SK-N-SH (cell line): Measurements from ENCODE around the gene CYB561D1. TPM values are rescaled to one million over a fixed set of nuclear protein-coding genes. Genes with fewer than 3 reads are reported as not detected.

Experiments used
- CTCF ChIA-PET: fragments of 300-600, 350-600 bp; formaldehyde crosslinking; extraction: SDS; loops from one replicate; lab custom pipeline; 2021; lab: Yijun Ruan, JAX
- POLR2A ChIA-PET: fragments of 350-600 bp; sonication (Branson Sonifier 250); formaldehyde crosslinking; extraction: SDS; loops from one replicate; lab custom pipeline; 2020; ENCODE audit warnings: antibody characterized with exemption, inconsistent platforms; lab: Yijun Ruan, JAX
- DNase-seq: peaks from one replicate; pipeline ENCODE4 v3.0.0; 2012
- H2AFZ ChIP-seq: fragments of 200-600 bp; sonication (generic); 2 replicates; pipeline ENCODE4 v1.8.1; 2016; ENCODE audit warnings: antibody characterized with exemption, mild to moderate bottlenecking, low read depth
- H3F3A ChIP-seq: fragments of 200-600 bp; sonication (generic); replicated peaks from 2 replicates; pipeline ENCODE3; 2016; ENCODE audit warnings: antibody characterized with exemption, mild to moderate bottlenecking; ENCODE audit not compliant: insufficient read depth
- H3K27ac ChIP-seq, 2 experiments: fragments of 200-500 bp in 1 of 2; fragments of 200-600 bp in 1 of 2; sonication (Bioruptor generic) in 1 of 2; sonication (generic), shearing (Covaris generic) in 1 of 2; 2 replicates each; pipeline versions ENCODE4 v1.5.1 to v1.6.1; 2014 to 2016; ENCODE audit warnings: low read depth in 2 of 2, inconsistent platforms in 1 of 2, low read length in 1 of 2, mild to moderate bottlenecking in 1 of 2, mixed read lengths in 1 of 2
- H3K27me3 ChIP-seq: fragments of 200-600 bp; sonication (generic), shearing (Covaris generic); 2 replicates; pipeline ENCODE4 v1.6.1; 2016; ENCODE audit warnings: mixed run types; ENCODE audit not compliant: insufficient read depth
- H3K36me3 ChIP-seq, 2 experiments: fragments of 200-500 bp in 1 of 2; fragments of 200-600 bp in 1 of 2; sonication (Bioruptor generic) in 1 of 2; sonication (generic) in 1 of 2; replicated peaks in 1 of 2; 2 replicates each; pipeline versions ENCODE3 to v1.5.1; 2014 to 2016; ENCODE audit warnings: low read length in 1 of 2, mild to moderate bottlenecking in 1 of 2; ENCODE audit not compliant: insufficient read depth in 2 of 2, control insufficient read depth in 1 of 2
- H3K4me1 ChIP-seq, 2 experiments: fragments of 200-500 bp in 1 of 2; fragments of 200-600 bp in 1 of 2; sonication (Bioruptor generic) in 1 of 2; sonication (generic), shearing (Covaris generic) in 1 of 2; 2 replicates each; pipeline versions ENCODE4 v1.5.1 to v1.6.1; 2014 to 2016; ENCODE audit warnings: low read depth in 1 of 2, low read length in 1 of 2, mixed run types in 1 of 2; ENCODE audit not compliant: insufficient read depth in 2 of 2, control insufficient read depth in 1 of 2
- H3K4me2 ChIP-seq: fragments of 200-600 bp; sonication (generic), shearing (Covaris generic); 2 replicates; pipeline ENCODE4 v1.6.1; 2017; ENCODE audit warnings: mixed run types
- H3K4me3 ChIP-seq, 2 experiments: fragments of 200-500 bp in 1 of 2; fragments of 200-600 bp in 1 of 2; sonication (Bioruptor generic) in 1 of 2; sonication (generic), shearing (Covaris generic) in 1 of 2; 2 replicates each; pipeline versions ENCODE4 v1.5.1 to v1.8.1; 2014 to 2016; ENCODE audit warnings: low read depth in 2 of 2, inconsistent platforms in 1 of 2, low read length in 1 of 2, mild to moderate bottlenecking in 1 of 2, mixed read lengths in 1 of 2, moderate library complexity in 1 of 2
- H3K79me2 ChIP-seq: fragments of 200-600 bp; sonication (generic); 2 replicates; pipeline ENCODE4 v1.8.1; 2017; ENCODE audit warnings: mild to moderate bottlenecking; ENCODE audit not compliant: insufficient read depth
- H3K9ac ChIP-seq: fragments of 200-600 bp; sonication (generic); 2 replicates; pipeline ENCODE4 v1.6.1; 2017; ENCODE audit warnings: mixed run types
- H3K9me2 ChIP-seq: fragments of 200-600 bp; sonication (generic); 2 replicates; pipeline ENCODE4 v1.6.1; 2017; ENCODE audit warnings: mixed run types
- H3K9me3 ChIP-seq: fragments of 200-600 bp; sonication (generic); 2 replicates; pipeline ENCODE4 v1.6.1; 2017; ENCODE audit warnings: mixed run types, mild to moderate bottlenecking, moderate library complexity
- H4K20me1 ChIP-seq: fragments of 200-600 bp; sonication (generic); 2 replicates; pipeline ENCODE4 v1.6.1; 2017; ENCODE audit warnings: mild to moderate bottlenecking, mixed run types; ENCODE audit not compliant: insufficient read depth
- FOXM1 ChIP-seq: IDR thresholded peaks from 2 replicates; pipeline ENCODE4 v1.4.0; 2012; ENCODE audit warnings: low read depth, mild to moderate bottlenecking
- IRF3 ChIP-seq: fragments of 150-350 bp; IDR thresholded peaks from 2 replicates; pipeline ENCODE4 v1.6.1; 2016; ENCODE audit warnings: mild to moderate bottlenecking, low read depth, low read length
- JUND ChIP-seq: IDR thresholded peaks from 2 replicates; pipeline ENCODE4 v1.4.0; 2012
- MEF2A ChIP-seq: IDR thresholded peaks from 2 replicates; pipeline ENCODE4 v1.4.0; 2012; ENCODE audit warnings: low read depth, borderline replicate concordance
- NRF1 ChIP-seq: IDR thresholded peaks from 2 replicates; pipeline ENCODE4 v1.6.1; 2012; ENCODE audit warnings: low read depth, mild to moderate bottlenecking, low read length
- RAD21 ChIP-seq: IDR thresholded peaks from 2 replicates; pipeline ENCODE4 v1.6.1; 2012; ENCODE audit warnings: mild to moderate bottlenecking, low read length
- REST ChIP-seq: IDR thresholded peaks from 2 replicates; pipeline ENCODE4 v1.6.1; 2012; ENCODE audit warnings: mild to moderate bottlenecking, low read depth, low read length, moderate library complexity
- RFX5 ChIP-seq: IDR thresholded peaks from 2 replicates; pipeline ENCODE4 v1.6.1; 2012; ENCODE audit warnings: mild to moderate bottlenecking, improper control_type of control experiment, low read length
- SIN3A ChIP-seq: IDR thresholded peaks from 2 replicates; pipeline ENCODE4 v1.6.1; 2012; ENCODE audit warnings: low read depth, mild to moderate bottlenecking, low read length, moderate library complexity, borderline replicate concordance
- TAF1 ChIP-seq: IDR thresholded peaks from 2 replicates; pipeline ENCODE4 v1.6.1; 2012; ENCODE audit warnings: low read depth, mild to moderate bottlenecking, low read length, moderate library complexity, borderline replicate concordance
- USF2 ChIP-seq: fragments of 150-350 bp; IDR thresholded peaks from 2 replicates; pipeline ENCODE4 v1.6.1; 2017; ENCODE audit warnings: antibody characterized with exemption, low read length, low read depth, borderline replicate concordance
- WGBS: methylation state at CpG from one replicate; pipeline ENCODE4 v1.1.6; 2017; ENCODE audit warnings: low lambda C conversion rate; 5-methylcytosine and 5-hydroxymethylcytosine counted together
- polyA plus RNA-seq, 3 experiments: library from polyadenylated mRNA; depleted of rRNA; stranded (reverse); fragments of >200 nt; gene quantifications; 2 replicates each; pipeline ENCODE4 v1.2.3, GENCODE V29; 2012

CYB561D1 gene
- polyA plus RNA-seq, 1 of the 3 experiments (the other 2 are of a cell fraction) = 5.4 TPM

- WGBS = 64% methylated on average over 13 of the region's 14 CpGs
- POLR2A ChIA-PET = no interaction called here
- CTCF ChIA-PET = interaction anchor here (0.9 to 40.2 kb wide), 5 partner anchors 11 to 29 kb away, joined by 3 to 1710 read pairs (median 35); partner anchors contain the start of genes AMIGO1, ATXN7L2, CYB561D1 and GPR61
Observed at GRCh38 chr1:109521002-109521951, 27.4 kb downstream of the CYB561D1 start.

More at GRCh38 chr1:109521002-109521951, 27.4 kb downstream of the CYB561D1 start:
- H4K20me1 ChIP-seq = no peaks in the 10 kb centered on the region
- H3K4me2 ChIP-seq = no peak overlapping the region
- no peak overlapping the region for H2AFZ ChIP-seq
- DNase-seq = no peak
- no peak overlapping the region for H3K27ac ChIP-seq
- H3K4me3 ChIP-seq = no peak overlapping the region
- H3K9me3 ChIP-seq = no peaks in the 10 kb centered on the region
- H3K9me2 ChIP-seq = no peaks in the 10 kb centered on the region
- no peaks in the 10 kb centered on the region for H3K79me2 ChIP-seq
- no peak overlapping the region for H3K9ac ChIP-seq
- no peak for TF ChIP-seq SIN3A
- no peak for TF ChIP-seq REST
- TF ChIP-seq TAF1 = no peak
- TF ChIP-seq NRF1 = no peak
- no peak for TF ChIP-seq RAD21
- no peak for TF ChIP-seq USF2
- no peak for TF ChIP-seq FOXM1
- TF ChIP-seq IRF3 = no peak
- no peak for TF ChIP-seq RFX5
- TF ChIP-seq MEF2A = no peak
- no peak for TF ChIP-seq JUND
- TF ChIP-seq, all 33 proteins: peak for 0
- Histone ChIP-seq H3K36me3 (no peaks in the 10 kb centered on the region), H3K27me3 (peaks cover 6% of the 10 kb centered on the region; the same call in 1 of the 2 replicates), H3F3A (no peaks in the 10 kb centered on the region), H3K4me1 (peaks cover 0 to 8% of the 10 kb centered on the region in 2 experiments; a peak in 1 of 4 replicates)
